GM18870 (cell line): ENCODE data around the gene DDR1.
"Not testable (repeated sequence)": the region's sequence is repeated elsewhere in the genome, so short reads cannot be mapped to it uniquely, and the experiment has no call there.

Experiments used
- ATAC-seq: cut with Tn5 transposase; IDR thresholded peaks from one replicate; pipeline ENCODE4 v1.9.1; 2021; ENCODE audit warnings: moderate library complexity; ENCODE audit not compliant: unreplicated experiment

Gene DDR1

DNA sequence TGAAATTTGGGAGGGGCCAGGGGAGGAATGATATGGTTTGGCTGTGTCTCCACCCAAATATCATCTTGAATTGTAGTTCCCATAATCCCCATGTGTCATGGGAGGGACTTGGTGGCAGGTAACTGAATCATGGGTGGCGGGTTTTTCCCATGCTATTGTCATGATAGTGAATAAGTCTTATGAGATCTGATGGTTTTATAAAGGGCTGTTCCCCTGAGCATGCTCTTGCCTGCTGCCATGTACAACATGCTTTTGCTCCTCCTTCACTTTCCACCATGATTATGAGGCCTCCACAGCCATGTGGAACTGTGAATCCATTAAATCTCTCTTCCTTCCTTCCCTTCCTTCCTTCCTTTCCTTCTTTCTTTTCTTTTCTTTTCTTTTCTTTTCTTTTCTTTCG is 31.9 kb upstream of the DDR1 start:
- not testable (repeated sequence) for ATAC-seq

DNA sequence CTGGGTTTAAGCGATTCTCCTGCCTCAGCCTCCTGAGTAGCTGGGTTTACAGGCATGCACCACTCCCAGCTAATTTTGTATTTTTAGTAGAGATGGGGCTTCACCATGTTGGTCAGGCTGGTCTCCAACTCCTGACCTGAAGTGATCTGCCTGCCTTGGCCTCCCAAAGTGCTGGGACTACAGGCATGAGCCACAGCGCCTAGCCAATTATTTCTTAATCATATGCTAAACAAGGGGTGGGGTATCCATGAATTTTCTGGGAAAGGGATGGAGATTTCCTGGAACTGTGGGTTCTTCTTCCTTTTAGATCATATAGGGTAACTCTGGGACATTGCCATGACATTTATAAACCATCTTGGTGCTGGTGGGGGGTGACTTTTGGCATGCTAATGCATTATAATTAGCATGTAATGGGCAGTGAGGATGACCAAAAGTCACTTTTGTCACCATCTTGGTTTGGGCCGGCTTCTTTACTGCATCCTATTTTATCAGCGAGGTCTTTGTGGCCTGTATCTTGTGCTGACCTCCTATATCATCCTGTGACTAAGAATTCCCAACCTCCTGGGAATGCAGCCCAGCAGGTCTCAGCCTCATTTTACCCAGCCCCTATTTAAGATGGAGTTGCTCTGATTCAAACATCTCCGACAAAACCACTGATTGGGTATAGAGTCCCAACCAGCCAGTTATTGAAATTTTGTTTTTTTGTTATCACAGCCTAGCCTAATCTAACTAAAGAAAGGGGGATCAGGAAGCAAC is 29.9 kb upstream of the DDR1 start:
- no peak for ATAC-seq

DNA sequence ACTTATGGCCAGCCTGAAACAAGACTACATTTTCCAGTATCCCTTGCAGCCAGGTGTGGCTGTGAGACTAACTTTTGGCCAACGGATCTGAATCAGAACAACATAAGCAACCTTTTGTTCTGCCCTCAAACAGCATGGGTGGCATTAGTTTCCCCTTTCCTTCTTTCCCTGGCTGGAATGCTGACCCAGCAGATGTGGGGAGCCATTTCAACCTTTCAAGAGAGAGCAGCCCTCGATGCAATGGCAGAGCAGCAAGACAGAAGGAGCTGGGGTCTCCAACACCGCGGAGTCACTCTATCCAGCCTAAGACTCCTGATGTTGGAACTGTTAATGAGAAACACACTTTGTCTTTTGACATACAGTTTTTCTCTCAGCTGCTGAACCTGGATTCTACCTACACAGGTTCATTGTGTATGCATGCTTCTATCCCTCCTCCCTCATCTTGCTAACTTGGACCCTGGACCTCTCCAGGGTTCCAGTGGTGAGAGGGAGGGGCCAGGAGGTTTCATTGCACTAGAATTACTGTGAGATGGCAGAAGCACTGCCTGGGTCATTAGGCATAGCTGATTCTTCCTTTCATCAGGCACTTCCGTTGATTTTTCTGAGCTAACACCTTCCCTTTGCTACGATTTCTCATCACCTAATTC is 28.8 kb upstream of the DDR1 start:
- ATAC-seq = no peak

DNA sequence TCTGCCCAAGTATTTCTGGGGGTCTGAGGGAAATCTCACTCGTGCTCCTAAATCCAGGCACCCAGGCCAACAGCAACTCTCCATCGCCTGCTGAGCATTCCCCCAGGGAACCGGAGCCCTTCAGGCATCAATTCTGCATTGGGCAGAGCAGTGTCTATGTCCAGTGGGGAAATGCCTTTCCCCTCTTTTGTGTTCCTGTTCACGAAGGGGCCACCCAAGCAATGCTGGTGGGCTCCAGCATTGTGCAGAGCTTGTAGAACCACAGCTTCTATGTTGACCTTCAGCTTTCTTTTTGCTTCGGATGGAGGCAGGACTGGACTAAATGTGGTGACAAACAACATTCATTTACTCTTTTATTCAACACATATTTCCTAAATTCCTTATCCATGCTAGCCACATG is 27.2 kb upstream of the DDR1 start:
- ATAC-seq = no peak

DNA sequence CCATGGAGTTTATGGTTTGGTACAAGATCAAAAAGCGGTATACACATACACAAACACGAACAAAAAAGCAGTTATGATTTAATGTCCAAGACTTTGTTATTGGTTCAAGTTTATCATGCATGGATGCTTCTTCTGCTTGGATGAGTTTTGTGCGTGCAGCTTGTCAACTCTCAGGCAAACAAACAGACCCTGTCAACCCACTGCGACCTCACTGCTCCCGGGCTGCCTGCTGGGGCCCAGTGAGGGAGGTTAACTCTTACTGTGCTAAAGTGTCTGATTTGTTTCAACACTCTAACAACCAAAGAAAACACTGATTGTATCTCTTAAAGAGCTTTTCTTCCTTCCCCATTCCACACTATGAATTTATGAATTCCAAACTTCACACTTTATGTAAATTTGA is 26.8 kb upstream of the DDR1 start:
- no peak for ATAC-seq

DNA sequence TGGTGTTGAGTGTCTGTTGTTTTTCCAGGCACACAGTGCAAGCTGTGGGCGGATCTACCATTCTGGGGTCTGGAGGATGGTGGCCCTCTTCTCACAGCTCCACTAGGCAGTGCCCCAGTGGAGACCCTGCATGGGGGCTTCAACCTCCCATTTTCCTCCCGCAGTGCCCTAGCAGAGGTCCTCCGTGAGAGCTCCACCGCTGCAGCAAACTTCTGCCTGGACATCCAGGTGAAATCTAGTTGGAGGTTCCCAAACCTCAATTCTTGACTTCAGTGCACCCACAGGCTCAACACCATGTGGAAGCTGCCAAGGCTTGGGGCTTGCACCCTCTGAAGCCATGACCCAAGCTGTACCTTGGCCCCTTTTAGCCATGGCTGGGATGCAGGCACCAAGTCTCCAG is 24.6 kb upstream of the DDR1 start:
- ATAC-seq = not testable (repeated sequence)

DNA sequence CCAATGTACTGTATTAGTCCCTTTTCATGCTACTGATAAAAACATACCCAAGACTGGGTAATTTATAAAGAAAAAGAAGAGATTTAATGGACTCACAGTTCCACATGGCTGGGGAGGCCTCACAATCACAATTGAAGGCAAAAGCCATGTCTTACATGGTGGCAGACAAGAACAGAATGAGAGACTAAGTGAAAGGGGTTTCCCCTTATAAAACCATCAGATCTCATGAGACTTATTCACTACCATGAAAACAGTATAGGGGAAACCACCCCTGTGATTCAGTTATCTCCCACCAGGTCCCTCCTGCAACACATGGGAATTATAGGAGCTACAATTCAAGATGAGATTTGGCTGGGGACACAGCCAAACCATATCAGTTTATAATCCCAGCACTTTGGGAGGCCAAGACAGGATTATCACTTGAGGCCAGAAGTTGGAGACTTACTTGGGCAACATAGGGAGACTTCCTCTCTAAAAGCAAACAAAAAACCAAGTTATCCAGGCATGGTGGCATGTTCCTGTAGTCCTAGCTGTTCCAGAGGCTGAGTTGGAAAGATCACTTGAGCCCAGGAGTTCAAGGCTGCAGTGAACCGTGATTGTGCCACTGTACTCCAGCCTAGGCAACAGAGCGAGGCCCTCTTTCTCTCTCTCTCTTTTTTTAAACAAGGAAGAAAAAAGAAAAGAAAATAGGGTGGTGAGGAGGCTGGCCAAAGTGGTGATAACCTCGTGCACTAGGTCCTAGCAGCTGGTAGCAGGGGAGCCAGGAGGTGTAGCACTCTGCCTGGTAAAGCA is 22.9 kb upstream of the DDR1 start:
- ATAC-seq = no peak

DNA sequence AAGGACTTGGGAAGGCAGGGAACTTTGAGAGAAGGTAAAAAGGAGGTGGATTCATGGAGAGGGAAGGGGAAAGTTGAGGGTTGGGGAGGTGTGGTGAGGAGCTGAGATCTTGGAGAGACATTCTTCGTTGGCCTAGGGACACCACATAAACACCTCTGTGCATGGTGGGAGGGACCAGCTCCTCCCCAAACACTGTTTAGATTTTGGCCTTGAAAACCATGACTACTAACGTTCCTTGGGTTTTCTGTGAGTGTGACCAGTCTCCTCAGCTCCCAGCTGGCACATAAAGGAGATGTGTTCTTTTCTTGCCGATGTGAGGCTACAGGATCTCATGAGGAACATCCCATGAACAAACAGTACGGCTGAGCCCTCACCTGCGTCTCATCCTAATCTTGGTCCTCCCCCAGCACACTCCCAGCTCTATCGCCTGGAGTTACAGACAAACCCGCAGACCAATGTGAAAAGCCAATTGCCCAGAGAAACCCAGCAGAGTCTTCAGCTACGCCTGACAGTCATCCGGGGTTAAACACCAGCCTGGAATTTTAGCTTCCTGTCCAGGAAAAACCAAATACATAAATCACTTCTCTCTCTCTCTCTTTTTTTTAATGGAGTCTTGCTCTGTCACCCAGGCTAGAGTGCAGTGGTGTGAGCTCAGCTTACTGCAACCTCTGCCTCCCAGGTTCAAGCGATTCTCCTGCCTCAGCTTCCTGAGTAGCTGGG is 22.0 kb upstream of the DDR1 start:
- ATAC-seq = no peak

DNA sequence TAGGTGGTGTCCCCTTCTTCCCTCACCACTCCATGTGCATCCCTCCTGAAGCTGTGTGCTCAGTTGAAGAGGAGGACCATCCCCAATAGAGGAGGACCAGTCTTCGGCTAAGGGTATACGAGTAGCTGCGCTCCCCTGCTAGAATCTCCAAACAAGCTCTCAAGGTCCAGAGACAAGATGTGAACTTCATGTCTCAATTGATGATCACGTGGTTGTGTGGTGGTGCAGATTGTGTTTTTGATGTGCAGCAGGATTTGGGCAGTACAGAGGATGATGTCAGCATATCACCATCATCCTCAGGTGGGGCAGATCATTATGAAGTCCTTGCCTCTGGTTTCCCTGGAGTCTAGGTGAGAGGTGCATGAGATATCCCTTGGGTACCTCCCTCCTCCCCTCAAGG is 20.0 kb upstream of the DDR1 start:
- no peak for ATAC-seq

DNA sequence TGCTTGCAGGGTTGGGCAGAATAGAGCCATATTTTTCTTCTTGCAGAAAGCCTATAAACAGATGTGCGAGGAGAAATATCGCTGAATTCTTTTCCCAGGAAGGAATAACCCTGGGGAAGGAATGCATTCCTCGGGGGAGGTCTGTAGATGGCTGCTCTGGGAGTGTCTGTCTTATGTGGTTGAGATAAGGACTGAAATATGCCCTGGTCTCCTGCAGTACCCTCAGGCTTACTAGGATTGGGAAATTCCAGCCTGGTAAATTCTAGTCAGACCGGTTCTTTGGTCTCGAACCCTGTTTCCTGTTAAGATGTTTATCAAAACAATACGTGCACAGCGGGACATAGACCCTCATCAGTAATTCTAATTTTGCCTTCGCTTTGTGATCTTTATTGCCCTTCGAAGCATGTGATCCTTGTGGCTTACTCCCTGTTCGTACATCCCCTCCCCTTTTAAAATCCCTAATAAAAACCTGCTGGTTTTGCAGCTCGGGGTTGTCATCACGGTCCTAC is 15.0 kb upstream of the DDR1 start:
- not testable (repeated sequence) for ATAC-seq

DNA sequence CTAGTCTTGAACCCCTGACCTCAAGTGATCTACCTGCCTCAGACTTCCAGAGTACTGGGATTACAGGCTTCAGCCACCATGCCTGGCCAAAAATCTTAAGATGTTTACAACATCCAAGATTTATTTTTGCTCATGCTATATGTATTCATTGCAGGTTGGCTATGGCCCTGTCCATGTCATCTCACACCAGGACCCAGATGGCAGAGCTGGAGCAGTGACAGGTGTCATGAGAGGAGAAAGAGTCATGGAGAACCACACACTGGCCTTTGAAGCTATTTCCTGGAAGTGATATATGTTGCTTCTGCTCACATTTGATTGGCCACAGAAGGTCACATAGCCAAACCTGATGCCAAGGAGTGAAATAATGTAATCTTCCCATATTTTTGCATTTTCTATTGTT is 13.8 kb upstream of the DDR1 start:
- no peak for ATAC-seq

DNA sequence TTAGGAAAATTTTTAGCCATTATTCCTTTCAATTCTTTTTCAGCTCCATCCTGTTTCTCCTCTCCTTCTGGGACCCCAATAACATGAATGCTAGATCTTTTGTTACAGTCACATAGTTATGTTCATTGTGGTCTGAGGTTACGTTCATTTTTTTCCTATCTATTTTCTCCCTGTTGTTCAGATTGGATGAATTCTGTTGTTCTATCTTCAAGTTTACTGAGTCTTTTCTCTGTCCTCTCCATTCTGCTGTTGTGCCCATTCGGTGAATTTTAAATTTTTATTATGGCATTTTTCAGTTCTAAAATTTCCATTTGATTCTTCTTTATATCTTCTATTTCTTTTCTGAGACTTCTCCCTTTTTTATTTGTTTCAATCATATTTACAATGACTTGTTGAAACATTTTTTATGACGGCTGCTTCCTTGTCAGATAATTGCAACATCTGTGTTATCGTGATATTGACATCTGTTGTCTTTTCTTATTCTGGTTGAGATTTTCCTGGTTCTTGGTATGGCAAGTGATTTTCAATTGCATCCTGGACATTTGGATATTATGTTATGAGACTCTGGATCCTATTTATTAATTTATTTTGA is 12.6 kb upstream of the DDR1 start:
- no peak for ATAC-seq

DNA sequence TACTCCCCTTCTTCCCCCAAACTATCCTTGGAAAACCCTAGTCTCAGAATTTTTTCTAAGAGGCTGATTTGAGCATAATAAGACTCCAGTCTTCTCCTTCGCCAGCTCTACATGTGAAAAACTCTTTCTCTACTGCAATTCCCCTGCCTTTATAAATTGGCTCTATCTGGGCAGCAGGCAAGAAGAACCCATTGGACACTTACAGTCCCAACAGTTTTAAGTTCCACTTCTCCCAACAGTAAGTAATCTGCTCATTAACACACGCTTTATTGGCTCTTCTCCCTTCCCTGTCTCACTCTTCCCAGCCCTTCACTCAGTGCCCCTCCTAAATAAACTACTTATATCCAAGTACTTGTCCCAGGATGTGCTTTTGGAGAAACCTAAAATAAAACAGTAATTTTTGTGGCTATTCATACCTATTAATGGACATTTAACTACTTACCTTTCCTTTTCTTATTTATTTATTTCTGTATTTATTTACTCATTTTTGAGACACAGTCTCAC is 11.1 kb upstream of the DDR1 start:
- no peak for ATAC-seq

DNA sequence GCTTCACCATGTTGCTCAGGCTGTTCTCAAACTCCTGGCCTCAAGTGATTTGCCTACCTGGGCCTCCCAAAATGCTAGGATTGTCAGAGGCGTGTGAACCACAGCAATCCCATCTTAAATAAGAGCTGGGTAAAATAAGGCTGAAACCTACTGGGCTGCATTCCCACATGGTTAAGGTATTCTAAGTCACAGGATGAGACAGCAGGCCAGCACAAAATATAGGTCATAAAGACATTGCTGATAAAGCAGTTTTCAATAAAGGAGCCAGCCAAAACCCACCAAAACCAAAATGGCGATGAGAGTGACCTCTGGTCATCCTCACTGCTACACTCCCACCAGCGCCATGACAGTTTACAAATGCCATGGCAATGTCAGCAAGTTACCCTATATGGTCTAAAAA is 10.5 kb upstream of the DDR1 start:
- ATAC-seq = not testable (repeated sequence)

DNA sequence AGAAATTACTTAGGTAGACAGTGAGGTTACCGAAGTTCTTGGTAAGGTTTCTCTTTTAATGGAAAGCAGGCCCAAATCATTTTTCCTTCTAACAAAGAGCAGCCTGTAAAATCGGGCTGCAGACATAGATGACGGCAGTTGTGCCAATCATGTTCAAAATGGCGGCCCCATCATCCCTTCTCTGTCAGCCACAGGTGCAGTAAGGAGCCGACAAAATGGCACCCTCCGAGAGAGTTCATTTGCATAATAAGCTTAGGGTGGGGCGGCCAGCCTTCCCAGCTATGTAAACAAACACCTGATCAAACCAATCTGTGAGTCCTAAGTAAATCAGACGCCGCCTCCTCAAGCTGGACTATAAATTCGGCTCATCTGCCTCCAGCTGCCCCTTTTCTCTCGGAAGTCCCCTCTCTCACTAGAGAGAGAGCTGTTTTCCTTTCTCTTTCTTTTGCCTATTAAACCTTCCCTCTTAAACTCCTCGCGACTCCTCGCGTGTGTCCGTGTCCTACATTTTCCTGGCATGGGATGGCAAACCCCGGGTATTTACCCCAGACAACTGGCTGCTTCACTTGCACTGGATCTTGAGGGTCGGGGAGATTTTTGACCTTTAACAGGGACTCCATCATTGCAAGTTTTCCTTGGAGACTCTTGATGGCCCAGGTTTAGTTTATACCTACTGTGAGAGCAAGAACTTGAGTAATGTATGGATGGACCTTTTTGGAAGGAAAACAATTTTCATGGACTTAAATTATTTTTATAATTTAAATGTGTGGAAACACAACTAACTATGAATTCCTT is 8.9 kb upstream of the DDR1 start:
- ATAC-seq = no peak

DNA sequence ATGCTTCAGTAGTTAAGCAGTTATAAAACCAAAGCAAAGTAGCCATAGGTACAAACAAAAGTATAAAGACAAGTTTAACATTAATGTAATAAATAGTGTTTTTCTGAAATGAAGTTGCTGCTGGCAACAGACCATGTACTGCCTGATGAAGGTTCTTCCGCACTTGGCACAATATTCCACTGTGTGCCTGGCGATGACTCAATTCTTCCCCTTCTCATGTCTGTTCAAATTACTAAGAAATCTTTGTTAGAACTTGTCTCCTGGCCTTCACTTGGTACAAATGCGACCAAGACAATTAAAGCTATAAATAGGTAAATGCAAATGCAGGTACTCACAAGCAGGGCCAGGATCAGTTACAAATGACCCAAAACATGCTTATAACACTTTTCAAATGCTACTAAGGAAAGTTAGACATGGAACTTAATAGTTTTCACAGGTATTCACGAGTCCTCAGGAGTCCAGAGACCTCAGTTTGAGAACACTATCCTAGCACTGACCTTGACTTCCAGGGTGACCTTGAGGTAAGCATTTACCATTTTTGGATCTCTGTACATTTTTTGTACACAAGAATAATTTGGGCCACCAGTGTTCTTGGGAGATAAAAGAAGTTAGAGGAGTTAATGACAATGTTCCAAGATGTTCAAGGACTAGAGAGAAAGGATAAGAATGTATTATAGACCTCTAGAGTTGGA is 8.1 kb upstream of the DDR1 start:
- ATAC-seq = no peak

DNA sequence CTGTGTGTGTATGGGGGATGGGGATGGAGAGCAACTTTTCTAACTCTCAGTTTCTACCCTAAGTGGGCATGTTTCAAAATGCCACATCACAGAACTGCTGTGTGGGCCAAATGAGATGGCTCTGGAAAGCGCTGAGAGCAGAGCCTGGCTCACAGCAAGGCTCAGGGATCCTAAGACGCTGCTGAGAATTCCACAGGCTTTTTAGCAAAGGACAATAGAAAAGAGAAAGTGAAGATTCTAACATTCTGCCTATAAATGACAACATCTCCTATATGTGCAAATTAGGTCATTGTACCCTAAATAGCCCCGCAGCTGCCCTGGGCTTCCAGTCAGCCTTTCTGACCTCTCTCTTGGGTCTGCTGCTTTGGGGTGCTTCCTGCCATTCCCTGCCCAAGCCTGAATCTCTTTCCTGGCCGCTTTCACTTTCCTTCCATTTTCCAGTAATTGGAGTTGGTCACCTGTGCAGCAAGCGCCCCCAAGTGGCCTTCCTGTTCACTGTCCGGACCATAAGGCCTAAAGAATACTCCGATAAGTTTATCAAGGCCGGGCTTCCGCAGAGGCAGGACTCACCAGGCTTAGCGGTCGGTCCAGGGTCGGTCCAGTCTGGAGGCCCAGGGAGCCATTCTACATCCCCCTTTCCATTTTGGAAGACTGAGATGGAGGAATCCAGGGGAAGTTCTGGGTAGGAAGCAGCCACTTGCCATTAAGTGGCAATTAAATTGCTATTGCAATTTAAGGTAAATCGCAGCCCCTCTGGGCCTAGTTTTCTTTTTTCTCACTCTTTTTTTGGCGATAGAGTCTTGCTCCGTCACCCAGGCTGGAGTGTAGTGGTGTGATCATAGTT is 6.7 kb upstream of the DDR1 start:
- no peak for ATAC-seq

DNA sequence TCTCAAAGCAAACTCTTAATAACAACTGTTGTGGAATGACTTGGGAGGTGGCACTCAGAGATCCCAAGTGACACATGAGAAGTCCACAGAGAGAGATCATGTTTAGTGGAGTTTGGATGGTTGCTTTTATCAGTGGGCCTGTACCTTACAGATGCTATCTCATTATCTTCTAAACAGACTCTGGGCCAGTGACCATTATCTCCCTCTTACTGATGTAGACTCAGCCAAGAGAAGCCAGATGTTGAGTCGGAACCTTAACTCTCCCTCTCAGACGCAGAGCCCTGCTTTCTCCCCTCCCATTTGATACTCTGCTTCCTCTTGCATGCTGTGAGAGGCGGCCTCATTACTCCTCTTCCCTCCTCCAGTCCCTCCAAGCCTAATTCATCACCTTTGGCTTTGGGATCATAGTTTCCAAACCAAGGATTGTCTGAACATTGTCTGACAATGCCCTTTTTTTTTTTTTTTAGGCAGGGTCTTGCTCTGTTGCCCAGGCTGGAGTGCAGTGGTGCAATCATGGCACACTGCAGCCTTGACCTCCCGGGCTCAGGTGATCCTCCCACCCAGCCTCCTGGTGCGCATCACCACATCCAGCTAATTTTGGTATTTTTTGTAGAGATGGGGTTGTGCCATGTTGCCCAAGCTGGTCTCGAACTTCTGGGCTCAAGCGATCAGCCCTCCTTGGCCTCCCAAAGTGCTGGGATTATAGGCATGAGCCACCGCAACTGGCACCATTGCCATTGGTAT is 4.5 kb upstream of the DDR1 start:
- ATAC-seq = no peak
